HG02588 (cell line): ENCODE data around the gene OR4S2.

Experiments used
- ATAC-seq: cut with Tn5 transposase; IDR thresholded peaks from one replicate; pipeline ENCODE4 v1.9.1; 2021; ENCODE audit warnings: mild to moderate bottlenecking, moderate library complexity; ENCODE audit not compliant: unreplicated experiment

OR4S2 gene

GRCh38 chr11:55648027-55648426 lies at the start of gene OR4S2:
Gene OR4S2 (plus strand): TSS chr11:55648327. CDS start chr11:55650904, 2,577 bp downstream.
- no peak for ATAC-seq

GRCh38 chr11:55607545-55607944 lies 40.6 kb upstream of the OR4S2 start, which contains the start of gene OR4C11:
Gene OR4C11 (minus strand): TSS chr11:55607645. CDS start chr11:55604373, 3,272 bp downstream.
- no peak for ATAC-seq

- ATAC-seq = no peak
Measured at GRCh38 chr11:55624531-55624930, 23.6 kb upstream of the OR4S2 start.

- no peak for ATAC-seq
Measured at GRCh38 chr11:55634813-55635212, 13.3 kb upstream of the OR4S2 start, which contains the start of gene OR4P4. Gene OR4P4 (plus strand): TSS chr11:55635113.

- ATAC-seq = no peak
Measured at GRCh38 chr11:55652560-55652959, 4.4 kb downstream of the OR4S2 start.

- ATAC-seq = no peak
Measured at GRCh38 chr11:55655096-55655495, 7.0 kb downstream of the OR4S2 start.

- peak; percentile 96 for ATAC-seq
Measured at GRCh38 chr11:55658031-55658573, 10.0 kb downstream of the OR4S2 start.

GRCh38 chr11:55658608-55659007 lies 10.5 kb downstream of the OR4S2 start:
- ATAC-seq = peak; percentile 35

- no peak for ATAC-seq
Measured at GRCh38 chr11:55661901-55662300, 13.8 kb downstream of the OR4S2 start, which contains the start of gene OR4C6. Gene OR4C6 (plus strand): TSS chr11:55662201. CDS start chr11:55665167, 2,966 bp downstream.

- no peak for ATAC-seq
Measured at GRCh38 chr11:55669376-55669775, 21.2 kb downstream of the OR4S2 start.

- ATAC-seq = no peak
Measured at GRCh38 chr11:55673860-55674259, 25.7 kb downstream of the OR4S2 start.

- ATAC-seq = peak; percentile 94
Measured at GRCh38 chr11:55697817-55698216, 49.7 kb downstream of the OR4S2 start.

GRCh38 chr11:55701429-55701828 lies 53.3 kb downstream of the OR4S2 start:
- no peak for ATAC-seq
